ENCODE data around the gene PIBF1. TPM values are rescaled to one million over a fixed set of nuclear protein-coding genes. Genes with fewer than 3 reads are reported as not detected.

The PIBF1 gene
- total and polyA plus RNA-seq, 2 of the 4 experiments (the other 2 are of a cell fraction): 5.1 to 13.3 TPM

DNA sequence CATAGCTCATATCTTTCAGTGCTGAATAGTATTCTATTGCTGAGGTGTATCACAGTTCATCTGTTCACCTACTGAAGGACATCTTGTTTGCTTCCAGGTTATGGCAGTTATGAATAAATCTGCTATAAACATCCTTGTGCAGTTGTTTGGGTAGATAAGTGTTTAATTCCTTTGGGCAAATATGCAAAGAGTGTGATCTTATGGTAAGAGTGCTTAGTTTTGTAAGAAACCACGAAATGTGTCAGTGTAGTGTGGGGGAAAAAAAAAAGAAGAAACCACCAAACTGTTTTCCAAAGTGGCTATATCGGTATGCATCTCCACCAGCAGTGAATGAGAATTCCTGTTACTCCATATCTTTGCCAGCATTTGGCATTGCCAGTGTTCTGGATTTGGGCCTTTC, 93.3 kb downstream of the PIBF1 start:
- CTCF ChIA-PET: no interaction called here
- Histone ChIP-seq H2BK20ac (ENCODE audit: low read depth, low read length) (no peak overlapping the region), H4K5ac (ENCODE audit: low read depth, low read length) (no peak overlapping the region), H3K4me2 (ENCODE audit: low read depth, low read length) (no peak overlapping the region), H2BK15ac (ENCODE audit: low read depth, low read length) (no peak overlapping the region), H3K18ac (ENCODE audit: low read depth, low read length) (no peak overlapping the region), H3K4me1 (ENCODE audit: control insufficient read depth, insufficient read depth, low read length) (no peaks in the 10 kb centered on the region), H4K20me1 (ENCODE audit: insufficient read depth, low read length) (no peaks in the 10 kb centered on the region), H4K8ac (ENCODE audit: low read depth in 2 of 2, low read length in 2 of 2) (no peak overlapping the region), H3K56ac (ENCODE audit: extremely low read depth, insufficient read depth, low read length) (no peak overlapping the region), H3K4me3 (ENCODE audit: insufficient read depth, low read depth, low read length) (no peak overlapping the region), H3K9ac (ENCODE audit: low read depth, low read length) (no peak overlapping the region), H2AFZ (replicated peaks; ENCODE audit: low read length, poor library complexity) (no peak overlapping the region), H3K14ac (replicated peaks; ENCODE audit: low read depth, low read length) (no peak overlapping the region), H4K91ac (ENCODE audit: insufficient read depth, low read depth, low read length) (no peak overlapping the region), H3K9me3 (ENCODE audit: control insufficient read depth, insufficient read depth, low read length) (no peaks in the 10 kb centered on the region), H2BK5ac (ENCODE audit: low read depth, low read length, poor library complexity, severe bottlenecking) (no peak overlapping the region), H3K4ac (ENCODE audit: low read depth, low read length) (no peak overlapping the region), H3K23ac (ENCODE audit: low read depth, low read length) (no peak overlapping the region), H3K36me3 (ENCODE audit: control insufficient read depth, insufficient read depth, low read length) (0 out of 2 replicates have a peak, but pooled peaks cover 1% of the 10 kb centered on the region), H2AK5ac (ENCODE audit: low read depth, low read length) (no peak overlapping the region), H3K27ac (ENCODE audit: insufficient read depth, low read length) (no peak overlapping the region), H2AK9ac (replicated peaks; ENCODE audit: low read depth, low read length, poor library complexity) (no peak overlapping the region), H3K9me1 (ENCODE audit: insufficient read depth, low read length) (no peaks in the 10 kb centered on the region), H3K27me3 (ENCODE audit: control insufficient read depth, insufficient read depth, low read length) (no peaks in the 10 kb centered on the region), H3K79me1 (ENCODE audit: low read depth in 1 of 2, low read length in 2 of 2) (peaks cover 4% of the 10 kb centered on the region in 2 experiments; a peak in 1 of 4 replicates), H2BK120ac (ENCODE audit: low read depth, low read length) (no peak overlapping the region)
- POLR2A ChIA-PET (ENCODE audit: unreplicated experiment): interaction anchor here (1.0 kb wide), 1 partner anchor 11 kb away, joined by 4 read pairs; no protein-coding TSS in a partner anchor
- no CpG with 5 or more reads among the region's 2 CpGs for WGBS, 2 experiments (ENCODE audit: extremely low coverage in 2 of 2, insufficient read length in 1 of 2)
- in situ Hi-C loops (cut with MboI; ENCODE audit: low sequenced_read_pairs) (no loop called here), dilution Hi-C loops (cut with HindIII; ENCODE audit: low sequenced_read_pairs, unreplicated experiment) (no loop called here), intact Hi-C loops (cut with micrococcal nuclease) (no loop called here)
- DNase-seq (no peak), ATAC-seq (ENCODE audit: low read depth) (no peak)
- BruUV-seq (replicated peaks): no TSS peak
- TF ChIP-seq, protein P1, sequence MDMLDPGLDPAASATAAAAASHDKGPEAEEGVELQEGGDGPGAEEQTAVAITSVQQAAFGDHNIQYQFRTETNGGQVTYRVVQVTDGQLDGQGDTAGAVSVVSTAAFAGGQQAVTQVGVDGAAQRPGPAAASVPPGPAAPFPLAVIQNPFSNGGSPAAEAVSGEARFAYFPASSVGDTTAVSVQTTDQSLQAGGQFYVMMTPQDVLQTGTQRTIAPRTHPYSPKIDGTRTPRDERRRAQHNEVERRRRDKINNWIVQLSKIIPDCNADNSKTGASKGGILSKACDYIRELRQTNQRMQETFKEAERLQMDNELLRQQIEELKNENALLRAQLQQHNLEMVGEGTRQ (IDR thresholded peaks at IDR 0.05; ENCODE audit: low read depth, low read length): no peak
- TF ChIP-seq MAZ (IDR thresholded peaks at IDR 0.05; ENCODE audit: borderline replicate concordance, low read depth, low read length) (no peak), CHD1 (IDR thresholded peaks at IDR 0.05; ENCODE audit: low read depth, low read length) (no peak), RAD21 (IDR thresholded peaks at IDR 0.05; ENCODE audit: low read length) (no peak), FOS (IDR thresholded peaks at IDR 0.05; ENCODE audit: low read depth, low read length) (no peak), MAFK (IDR thresholded peaks at IDR 0.05; ENCODE audit: low read depth, low read length) (no peak), SMC3 (IDR thresholded peaks at IDR 0.05; ENCODE audit: low read depth, low read length) (no peak)

All from IMR-90 (cell line).